Panc1 (cell line): ENCODE results near the gene WDR82. TPM values are rescaled to one million over a fixed set of nuclear protein-coding genes. Genes with fewer than 3 reads are reported as not detected.

Experiments
- ATAC-seq: fragments of 200-7000 bp; cut with Tn5 transposase; 2 replicates; pipeline ENCODE4 v1.9.1; 2020; ENCODE audit warnings: mild to moderate bottlenecking, moderate library complexity
- BruUV-seq: library from RNA; stranded (reverse); fragments of 400-500 nt; replicated peaks from 2 replicates; lab custom pipeline; 2021; lab: Mats Ljungman, UMichigan
- CTCF ChIA-PET: fragments of 300-600 bp; sonication (Branson Sonifier 250); formaldehyde crosslinking; loops from one replicate; lab custom pipeline; 2022; ENCODE audit warnings: antibody characterized with exemption; lab: Charles Lee
- POLR2A ChIA-PET: fragments of 300-600 bp; sonication (Branson Sonifier 250); formaldehyde crosslinking; loops from one replicate; lab custom pipeline; 2022; ENCODE audit warnings: antibody characterized with exemption; lab: Charles Lee
- DNase-seq: peaks from one replicate; pipeline ENCODE4 v3.0.0-alpha.2; 2010; ENCODE audit warnings: low read depth, low spot score
- H3K27ac ChIP-seq: 2 replicates; pipeline ENCODE4 v1.5.1; 2011; ENCODE audit warnings: mild to moderate bottlenecking, low read length, inconsistent platforms
- H3K27me3 ChIP-seq: fragments of 200-500 bp; sonication (Bioruptor generic); 2 replicates; pipeline ENCODE4 v1.6.0; 2014; ENCODE audit warnings: low read length, inconsistent platforms; ENCODE audit not compliant: control insufficient read depth, insufficient read depth
- H3K36me3 ChIP-seq: fragments of 200-500 bp; sonication (Bioruptor generic); 2 replicates; pipeline ENCODE4 v1.5.1; 2014; ENCODE audit warnings: inconsistent platforms, mild to moderate bottlenecking, low read length, moderate library complexity; ENCODE audit not compliant: control insufficient read depth, insufficient read depth
- H3K4me1 ChIP-seq: 2 replicates; pipeline ENCODE4 v1.5.1; 2011; ENCODE audit warnings: inconsistent platforms, mild to moderate bottlenecking, low read length, moderate library complexity; ENCODE audit not compliant: control insufficient read depth, insufficient read depth
- H3K4me3 ChIP-seq, 2 experiments: 2 replicates each; pipeline ENCODE4 v1.5.1; 2011 to 2012; ENCODE audit warnings: low read depth in 2 of 2, low read length in 2 of 2, mild to moderate bottlenecking in 2 of 2, inconsistent platforms in 1 of 2, moderate library complexity in 1 of 2
- H3K9me3 ChIP-seq: fragments of 200-500 bp; sonication (Bioruptor generic); 2 replicates; pipeline ENCODE4 v1.5.1; 2014; ENCODE audit warnings: low read depth, mild to moderate bottlenecking, inconsistent platforms, low read length, moderate library complexity; ENCODE audit not compliant: control insufficient read depth, insufficient read depth
- CTCF ChIP-seq: fragments of 450-650 bp; IDR thresholded peaks from 2 replicates; pipeline ENCODE4 v1.5.1; 2017; ENCODE audit warnings: mild to moderate bottlenecking
- POLR2AphosphoS5 ChIP-seq: IDR thresholded peaks from 2 replicates; pipeline ENCODE4 v1.6.1; 2012; ENCODE audit warnings: mild to moderate bottlenecking, low read depth, low read length, moderate library complexity
- REST ChIP-seq, 2 experiments: IDR thresholded peaks; 2 replicates each; pipeline ENCODE4 v1.6.1; 2011 to 2012; ENCODE audit warnings: low read depth in 2 of 2, control low read depth in 1 of 2, low read length in 1 of 2, mild to moderate bottlenecking in 1 of 2, moderate library complexity in 1 of 2; ENCODE audit not compliant: insufficient read depth in 1 of 2
- SIN3A ChIP-seq: IDR thresholded peaks from 2 replicates; pipeline ENCODE4 v1.6.1; 2012; ENCODE audit warnings: low read depth, mild to moderate bottlenecking, low read length, moderate library complexity, borderline replicate concordance; ENCODE audit not compliant: insufficient read depth
- TCF7L2 ChIP-seq: IDR thresholded peaks from 2 replicates; pipeline ENCODE4 v1.6.1; 2011; ENCODE audit warnings: mild to moderate bottlenecking, low read depth, low read length, inconsistent platforms
- in situ Hi-C: cut with HindIII; loops from 2 replicates; pipeline ENCODE4 v1.10.0; 2016; ENCODE audit warnings: low sequenced_read_pairs, low pct_unique_long_range_greater_than_20kb
- intact Hi-C: fragments of 100-400 bp; cut with micrococcal nuclease; formaldehyde crosslinking; loops from one replicate; pipeline ENCODE4 v1.10.0; 2022; ENCODE audit not compliant: unreplicated experiment
- total RNA-seq: library from RNA; stranded (reverse); gene quantifications from one replicate; pipeline ENCODE4 v1.2.1, GENCODE V29; 2021; ENCODE audit not compliant: unreplicated experiment

WDR82 gene
- total RNA-seq, 1 experiment from 2014 or later, result 57.9 TPM

GRCh38 chr3:52248165-52248541 lies 30.3 kb downstream of the WDR82 start:
- intact Hi-C loops, result no loop called here
- in situ Hi-C loops, result no loop called here
- H3K4me1 ChIP-seq, result no peaks in the 10 kb centered on the region; the same call in none of the 2 replicates
- H3K9me3 ChIP-seq, result no peaks in the 10 kb centered on the region
- ChIA-PET POLR2A (no interaction called here), CTCF (interaction anchor here (1.4 kb wide), 1 partner anchor 28 kb away, joined by 3 read pairs; no protein-coding TSS in a partner anchor)
- no peaks in the 10 kb centered on the region for H3K27me3 ChIP-seq
- H3K27ac ChIP-seq, result no peak overlapping the region
- no peak overlapping the region for H3K4me3 ChIP-seq
- DNase-seq (no peak), ATAC-seq (no peak)
- no peak for TF ChIP-seq TCF7L2
- no peak for TF ChIP-seq SIN3A
- TF ChIP-seq POLR2AphosphoS5, result no peak
- TF ChIP-seq REST (IDR thresholded peaks at IDR 0.05; ENCODE audit: insufficient read depth in 1 of 2, low read depth in 2 of 2, low read length in 1 of 2), result no peak
- TF ChIP-seq CTCF, result no peak
- BruUV-seq, result no TSS peak
- no peaks in the 10 kb centered on the region for H3K36me3 ChIP-seq

- ChIA-PET POLR2A (no interaction called here), CTCF (no interaction called here)
- in situ Hi-C loops, result no loop called here
- H3K4me3 ChIP-seq, result no peak overlapping the region
- H3K27me3 ChIP-seq, result no peaks in the 10 kb centered on the region
- BruUV-seq, result TSS peak; percentile 64
- H3K9me3 ChIP-seq, result no peaks in the 10 kb centered on the region
- H3K36me3 ChIP-seq, result no peaks in the 10 kb centered on the region
- DNase-seq, result no peak
- TF ChIP-seq SIN3A (no peak), TCF7L2 (no peak), POLR2AphosphoS5 (no peak), REST (IDR thresholded peaks at IDR 0.05; ENCODE audit: insufficient read depth in 1 of 2, low read depth in 2 of 2, low read length in 1 of 2) (no peak), CTCF (no peak)
- H3K27ac ChIP-seq, result no peak overlapping the region
- no peaks in the 10 kb centered on the region; the same call in none of the 2 replicates for H3K4me1 ChIP-seq
- ATAC-seq, result no peak
- intact Hi-C loops, result no loop called here
Measured at GRCh38 chr3:52247409-52248164, 30.9 kb downstream of the WDR82 start.
